HG03457 (cell line): Measurements from ENCODE around the gene KIF21B.
A peak's percentile ranks its signal among the peaks of the same experiment; 100 is the strongest.

Experiments used
- ATAC-seq: cut with Tn5 transposase; IDR thresholded peaks from one replicate; pipeline ENCODE4 v1.9.1; 2021; ENCODE audit warnings: moderate number of reproducible peaks; ENCODE audit not compliant: unreplicated experiment

Gene KIF21B

GRCh38 chr1:201020040-201020591 lies 3.4 kb downstream of the KIF21B start:
- no peak for ATAC-seq

GRCh38 chr1:201019321-201019977 lies 4.1 kb downstream of the KIF21B start:
- ATAC-seq: peak; percentile 56

GRCh38 chr1:201017828-201018163 lies 5.7 kb downstream of the KIF21B start:
- no peak for ATAC-seq

GRCh38 chr1:201016943-201017827 lies 6.3 kb downstream of the KIF21B start:
- ATAC-seq: no peak

GRCh38 chr1:201016211-201016651 lies 7.3 kb downstream of the KIF21B start:
- ATAC-seq: no peak

- no peak for ATAC-seq
Measured at GRCh38 chr1:201015551-201016091, 7.9 kb downstream of the KIF21B start.

GRCh38 chr1:201014816-201015200 lies 8.7 kb downstream of the KIF21B start:
- ATAC-seq: no peak

GRCh38 chr1:201013991-201014815 lies 9.3 kb downstream of the KIF21B start:
- no peak for ATAC-seq

- ATAC-seq: no peak
Measured at GRCh38 chr1:201013031-201013485, 10.5 kb downstream of the KIF21B start.

GRCh38 chr1:201011616-201012015 lies 11.9 kb downstream of the KIF21B start:
- no peak for ATAC-seq

- ATAC-seq: no peak
Measured at GRCh38 chr1:201009962-201010645, 13.4 kb downstream of the KIF21B start.

- no peak for ATAC-seq
Measured at GRCh38 chr1:201008666-201009360, 14.7 kb downstream of the KIF21B start.

GRCh38 chr1:201007481-201007880 lies 16.0 kb downstream of the KIF21B start:
- ATAC-seq: no peak

- ATAC-seq: no peak
Measured at GRCh38 chr1:201006450-201006849, 17.1 kb downstream of the KIF21B start.

- no peak for ATAC-seq
Measured at GRCh38 chr1:201004732-201005131, 18.8 kb downstream of the KIF21B start.

GRCh38 chr1:201004154-201004553 lies 19.4 kb downstream of the KIF21B start:
- ATAC-seq: no peak

GRCh38 chr1:201002510-201002909 lies 21.0 kb downstream of the KIF21B start:
- ATAC-seq: no peak

GRCh38 chr1:201001962-201002361 lies 21.6 kb downstream of the KIF21B start:
- ATAC-seq: no peak

- no peak for ATAC-seq
Measured at GRCh38 chr1:201000391-201000790, 23.1 kb downstream of the KIF21B start.

- ATAC-seq: no peak
Measured at GRCh38 chr1:200999667-201000066, 23.8 kb downstream of the KIF21B start.
